GM12864 (cell line): ENCODE data around the gene ANKIB1.

Experiments
- DNase-seq: peaks from one replicate; pipeline ENCODE4 v3.0.0-alpha.2; 2011; ENCODE audit warnings: low read depth
- H3K4me3 ChIP-seq: 2 replicates; pipeline ENCODE4 v1.5.1; 2011; ENCODE audit warnings: mild to moderate bottlenecking, low read depth, low read length, control low read depth
- CTCF ChIP-seq: IDR thresholded peaks from 2 replicates; pipeline ENCODE4 v1.5.1; 2011; ENCODE audit warnings: low read depth, mild to moderate bottlenecking, moderate library complexity, low read length, control low read depth, inconsistent platforms; ENCODE audit errors: missing control alignments

The ANKIB1 gene

DNA sequence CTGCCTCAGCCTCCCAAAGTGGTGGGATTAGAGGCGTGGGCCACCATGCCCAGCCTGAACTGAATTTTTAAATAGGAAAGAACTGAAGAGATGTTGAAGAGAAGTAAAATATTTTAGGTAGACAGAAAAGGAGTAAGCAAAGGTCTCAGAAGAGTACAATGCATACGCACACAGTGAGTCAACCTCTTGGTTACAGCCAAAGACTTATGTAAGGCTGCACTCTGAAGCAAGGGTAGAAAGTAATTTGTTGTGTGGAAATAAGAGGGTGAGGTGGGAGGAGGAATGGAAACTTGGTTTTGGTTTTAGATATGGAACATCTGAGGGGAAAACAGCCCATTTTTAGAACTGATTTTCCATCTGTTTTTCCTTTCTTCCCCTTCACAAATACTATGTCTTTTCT lies 17.7 kb upstream of the ANKIB1 start:
- no peak overlapping the region for H3K4me3 ChIP-seq
- TF ChIP-seq CTCF = no peak
- DNase-seq = no peak

DNA sequence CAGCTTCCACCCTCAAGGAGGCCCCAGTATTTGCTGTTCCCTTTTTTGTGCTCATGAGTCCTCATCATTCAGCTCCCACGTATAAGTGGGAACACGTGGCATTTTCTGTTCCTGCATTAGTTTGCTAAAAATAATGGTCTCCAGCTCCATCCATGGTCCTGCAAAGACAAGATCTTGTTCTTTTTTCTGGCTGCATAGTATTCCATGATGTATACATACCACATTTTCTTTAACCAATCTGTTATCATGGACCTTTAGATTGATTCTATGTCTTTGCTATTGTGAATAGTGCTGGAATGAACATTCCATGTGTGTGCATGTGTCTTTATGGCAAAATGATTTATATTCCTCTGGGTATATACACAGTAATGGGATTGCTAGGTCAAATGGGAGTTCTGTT lies 17.0 kb upstream of the ANKIB1 start:
- no peak overlapping the region for H3K4me3 ChIP-seq
- DNase-seq = no peak
- no peak for TF ChIP-seq CTCF

GRCh38 chr7:92230547-92230946 lies 15.2 kb upstream of the ANKIB1 start:
- DNase-seq = no peak
- H3K4me3 ChIP-seq = no peak overlapping the region
- no peak for TF ChIP-seq CTCF

DNA sequence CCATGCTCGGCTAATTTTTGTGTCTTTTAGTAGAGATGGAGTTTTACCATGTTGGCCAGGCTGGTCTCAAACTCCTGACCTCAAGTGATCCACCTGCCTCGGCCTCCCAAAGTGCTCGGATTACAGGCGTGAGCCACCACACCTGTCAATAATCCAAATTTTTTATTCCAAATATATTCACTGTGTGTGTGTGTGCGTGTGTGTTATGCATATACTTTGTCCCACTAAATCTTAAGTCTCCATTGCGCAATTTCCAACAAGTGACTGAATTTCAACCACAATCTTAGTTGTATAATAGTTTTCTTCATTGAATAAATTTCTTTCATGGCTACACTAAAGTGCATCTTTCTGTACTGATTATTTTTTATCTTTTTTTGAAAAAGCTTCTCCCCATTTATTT lies 2.8 kb upstream of the ANKIB1 start:
- no peak overlapping the region for H3K4me3 ChIP-seq
- no peak for TF ChIP-seq CTCF
- DNase-seq = no peak

DNA sequence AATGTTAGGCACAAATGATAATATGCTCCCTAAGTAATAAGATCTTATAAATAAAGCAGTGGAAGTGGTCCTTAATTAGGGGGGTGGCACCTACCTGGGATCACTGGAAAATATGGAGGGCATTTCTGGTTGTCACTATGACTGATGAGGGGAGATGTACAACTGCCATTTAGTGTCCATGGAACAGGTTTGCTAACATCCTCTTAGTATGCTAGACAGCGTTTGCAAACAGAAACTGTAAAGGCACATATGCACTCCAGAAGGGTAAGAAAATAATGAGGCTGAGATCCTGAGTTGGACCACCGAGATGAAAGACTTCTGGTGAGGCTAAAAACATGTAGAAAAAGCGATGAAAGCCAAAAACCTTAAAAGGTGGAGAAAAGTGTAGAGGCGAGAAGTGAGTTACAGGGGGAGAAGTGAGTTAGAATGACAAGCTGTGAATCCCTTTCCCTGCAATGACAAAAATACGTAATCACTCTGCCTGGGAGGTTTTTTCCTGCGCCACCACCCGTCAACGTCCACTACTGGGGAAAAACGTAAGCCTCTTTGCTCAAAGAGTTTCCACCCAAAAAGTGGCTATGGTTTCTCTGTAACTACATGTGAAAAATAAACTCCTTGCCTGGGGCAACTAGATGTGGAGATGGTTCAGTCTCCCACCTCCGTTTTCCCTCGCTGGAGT lies 827 bp upstream of the ANKIB1 start:
- TF ChIP-seq CTCF = no peak
- H3K4me3 ChIP-seq = peak overlapping the region; percentile 90
- no peak for DNase-seq

GRCh38 chr7:92246360-92247101 lies 757 bp downstream of the ANKIB1 start:
- H3K4me3 ChIP-seq = peak overlapping the region; percentile 90
- no peak for DNase-seq
- TF ChIP-seq CTCF = no peak

- no peak for TF ChIP-seq CTCF
- no peak overlapping the region for H3K4me3 ChIP-seq
- no peak for DNase-seq
Observed at GRCh38 chr7:92250603-92251002, 4.8 kb downstream of the ANKIB1 start.
